Activated CD8-positive, alpha-beta T cell treated with anti-CD3 and anti-CD28 coated beads for 36 hours (primary cell): ENCODE results near the gene APBA1. TPM values are rescaled to one million over a fixed set of nuclear protein-coding genes. Genes with fewer than 3 reads are reported as not detected.

Source experiments
- ATAC-seq: fragments of 200-7000 bp; cut with Tn5 transposase; one replicate; pipeline ENCODE4 v1.10.0; 2021; ENCODE audit warnings: mild to moderate bottlenecking, moderate library complexity
- CTCF ChIA-PET: fragments of 350-600 bp; sonication (Branson Sonifier 250); formaldehyde crosslinking; loops from one replicate; lab custom pipeline; 2021; ENCODE audit warnings: antibody characterized with exemption; lab: Charles Lee
- POLR2A ChIA-PET: fragments of 350-600 bp; sonication (Branson Sonifier 250); formaldehyde crosslinking; loops from one replicate; lab custom pipeline; 2021; ENCODE audit warnings: antibody characterized with exemption; lab: Charles Lee
- DNase-seq: peaks from one replicate; pipeline ENCODE4 v3.0.0-alpha.2; 2020
- H3K27ac Mint-ChIP-seq: one replicate; pipeline ENCODE4 v1.8.0; 2021; ENCODE audit warnings: mild to moderate bottlenecking, mixed read lengths
- H3K27me3 Mint-ChIP-seq: one replicate; pipeline ENCODE4 v1.8.0; 2021; ENCODE audit warnings: mixed read lengths
- H3K36me3 Mint-ChIP-seq: one replicate; pipeline ENCODE4 v1.8.0; 2021; ENCODE audit warnings: low read depth, mixed read lengths
- H3K4me1 Mint-ChIP-seq: one replicate; pipeline ENCODE4 v1.8.0; 2021; ENCODE audit warnings: low read depth, mixed read lengths
- H3K4me3 Mint-ChIP-seq: one replicate; pipeline ENCODE4 v1.8.0; 2021; ENCODE audit warnings: mild to moderate bottlenecking, moderate library complexity, mixed read lengths
- H3K9me3 Mint-ChIP-seq: one replicate; pipeline ENCODE4 v1.8.0; 2021; ENCODE audit warnings: mixed read lengths
- intact Hi-C: fragments of 100-400 bp; cut with micrococcal nuclease; formaldehyde crosslinking; loops from one replicate; pipeline ENCODE4 v1.10.0; 2022
- total RNA-seq, 2 experiments: library from RNA; stranded (reverse); gene quantifications; one replicate each; pipeline ENCODE4 v1.2.3, GENCODE V29; 2021
- TF ChIP-seq, protein P1 (sequence below): fragments of 200-600 bp; IDR thresholded peaks from one replicate; pipeline ENCODE4 v1.8.0; 2022; ENCODE audit warnings: antibody characterized with exemption, mild to moderate bottlenecking

Gene APBA1
- total RNA-seq, 2 experiments from 2014 or later = 0.07 TPM; not detected in 1

DNA sequence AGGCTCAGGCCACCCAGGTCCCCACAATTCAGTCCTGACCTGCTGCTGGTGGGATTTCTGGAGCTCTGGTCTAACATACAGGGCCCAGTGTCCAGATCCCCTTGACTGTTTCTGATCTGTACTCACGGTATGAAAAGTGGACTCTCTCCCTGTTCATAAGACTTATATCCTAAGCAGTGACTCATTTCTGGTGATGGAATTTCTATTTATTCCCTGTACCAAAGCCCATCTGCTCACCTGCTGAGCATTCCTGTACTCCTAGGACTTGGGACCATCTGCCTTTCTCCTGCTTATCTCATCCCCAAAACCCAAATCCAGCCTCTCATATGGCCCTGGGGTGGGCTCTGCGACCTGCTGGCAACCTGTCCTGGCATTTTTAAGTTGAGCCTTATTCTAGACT is 86.6 kb downstream of the APBA1 start:
- no peaks in the 10 kb centered on the region for H3K9me3 Mint-ChIP-seq
- intact Hi-C loops = no loop called here
- no peak overlapping the region for H3K4me3 Mint-ChIP-seq
- ATAC-seq (no peak), DNase-seq (no peak)
- H3K27ac Mint-ChIP-seq = no peak overlapping the region
- H3K36me3 Mint-ChIP-seq = no peaks in the 10 kb centered on the region
- TF ChIP-seq, protein P1, sequence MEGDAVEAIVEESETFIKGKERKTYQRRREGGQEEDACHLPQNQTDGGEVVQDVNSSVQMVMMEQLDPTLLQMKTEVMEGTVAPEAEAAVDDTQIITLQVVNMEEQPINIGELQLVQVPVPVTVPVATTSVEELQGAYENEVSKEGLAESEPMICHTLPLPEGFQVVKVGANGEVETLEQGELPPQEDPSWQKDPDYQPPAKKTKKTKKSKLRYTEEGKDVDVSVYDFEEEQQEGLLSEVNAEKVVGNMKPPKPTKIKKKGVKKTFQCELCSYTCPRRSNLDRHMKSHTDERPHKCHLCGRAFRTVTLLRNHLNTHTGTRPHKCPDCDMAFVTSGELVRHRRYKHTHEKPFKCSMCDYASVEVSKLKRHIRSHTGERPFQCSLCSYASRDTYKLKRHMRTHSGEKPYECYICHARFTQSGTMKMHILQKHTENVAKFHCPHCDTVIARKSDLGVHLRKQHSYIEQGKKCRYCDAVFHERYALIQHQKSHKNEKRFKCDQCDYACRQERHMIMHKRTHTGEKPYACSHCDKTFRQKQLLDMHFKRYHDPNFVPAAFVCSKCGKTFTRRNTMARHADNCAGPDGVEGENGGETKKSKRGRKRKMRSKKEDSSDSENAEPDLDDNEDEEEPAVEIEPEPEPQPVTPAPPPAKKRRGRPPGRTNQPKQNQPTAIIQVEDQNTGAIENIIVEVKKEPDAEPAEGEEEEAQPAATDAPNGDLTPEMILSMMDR = no peak
- POLR2A ChIA-PET = no interaction called here
- H3K4me1 Mint-ChIP-seq = no peaks in the 10 kb centered on the region
- CTCF ChIA-PET = no interaction called here
- H3K27me3 Mint-ChIP-seq = peaks cover 4% of the 10 kb centered on the region

DNA sequence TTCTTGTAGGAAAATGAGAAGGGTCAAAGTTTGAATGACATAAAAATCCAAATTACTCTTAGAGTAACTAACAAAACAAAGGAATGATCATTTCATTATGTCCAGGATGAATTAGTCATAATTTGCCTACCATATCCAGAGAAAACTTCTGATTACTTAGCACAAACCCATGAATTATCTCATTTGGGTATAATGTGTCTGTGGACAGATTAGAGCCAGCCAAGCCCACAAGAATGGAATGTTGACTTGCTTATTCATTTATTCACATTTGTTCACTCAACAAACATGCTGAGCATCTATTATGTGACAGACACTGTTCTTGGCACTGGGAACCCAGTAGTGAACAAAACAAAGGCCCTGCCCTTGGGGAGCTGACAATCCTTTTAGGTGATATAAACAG is 87.4 kb downstream of the APBA1 start:
- Mint-ChIP-seq H3K9me3 (no peaks in the 10 kb centered on the region), H3K36me3 (no peaks in the 10 kb centered on the region), H3K4me3 (no peak overlapping the region), H3K27me3 (peaks cover 4% of the 10 kb centered on the region), H3K27ac (no peak overlapping the region), H3K4me1 (no peaks in the 10 kb centered on the region)
- DNase-seq (no peak), ATAC-seq (no peak)
- TF ChIP-seq, protein P1 = no peak
- intact Hi-C loops = no loop called here
- ChIA-PET CTCF (no interaction called here), POLR2A (no interaction called here)

DNA sequence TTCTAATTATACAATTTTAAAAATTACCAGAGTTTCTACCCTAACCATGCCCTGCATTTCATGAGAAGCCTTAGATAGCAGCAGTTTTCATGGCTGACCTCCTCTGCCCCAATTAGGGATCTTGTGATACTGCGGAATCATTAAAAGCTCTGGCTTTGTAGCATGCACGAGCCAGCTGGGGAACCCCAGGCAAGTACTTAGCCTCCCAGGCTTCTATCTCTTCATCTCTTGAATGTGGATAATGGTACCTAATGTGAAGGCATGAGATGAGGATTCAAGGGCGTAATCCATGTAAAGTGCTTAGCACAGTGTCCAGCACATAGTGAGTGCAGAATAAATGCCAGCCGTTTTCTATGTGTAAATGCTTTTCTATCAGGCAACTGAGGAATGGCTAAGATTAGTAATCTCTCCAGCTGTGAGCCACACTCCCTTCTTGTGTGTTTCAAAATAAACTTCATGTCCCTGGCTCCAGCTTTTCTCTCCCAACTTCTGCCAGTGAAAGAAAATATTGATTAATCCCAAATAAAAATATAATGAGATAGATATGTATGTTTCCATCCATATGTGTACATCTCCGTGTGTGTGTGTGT is 88.4 kb downstream of the APBA1 start:
- peaks cover 6% of the 10 kb centered on the region for H3K27me3 Mint-ChIP-seq
- ChIA-PET CTCF (no interaction called here), POLR2A (no interaction called here)
- no peaks in the 10 kb centered on the region for H3K9me3 Mint-ChIP-seq
- no peak overlapping the region for H3K27ac Mint-ChIP-seq
- no peaks in the 10 kb centered on the region for H3K36me3 Mint-ChIP-seq
- no peak for DNase-seq
- TF ChIP-seq, protein P1 = no peak
- ATAC-seq = no peak
- H3K4me1 Mint-ChIP-seq = no peaks in the 10 kb centered on the region
- no peak overlapping the region for H3K4me3 Mint-ChIP-seq
- intact Hi-C loops = no loop called here

DNA sequence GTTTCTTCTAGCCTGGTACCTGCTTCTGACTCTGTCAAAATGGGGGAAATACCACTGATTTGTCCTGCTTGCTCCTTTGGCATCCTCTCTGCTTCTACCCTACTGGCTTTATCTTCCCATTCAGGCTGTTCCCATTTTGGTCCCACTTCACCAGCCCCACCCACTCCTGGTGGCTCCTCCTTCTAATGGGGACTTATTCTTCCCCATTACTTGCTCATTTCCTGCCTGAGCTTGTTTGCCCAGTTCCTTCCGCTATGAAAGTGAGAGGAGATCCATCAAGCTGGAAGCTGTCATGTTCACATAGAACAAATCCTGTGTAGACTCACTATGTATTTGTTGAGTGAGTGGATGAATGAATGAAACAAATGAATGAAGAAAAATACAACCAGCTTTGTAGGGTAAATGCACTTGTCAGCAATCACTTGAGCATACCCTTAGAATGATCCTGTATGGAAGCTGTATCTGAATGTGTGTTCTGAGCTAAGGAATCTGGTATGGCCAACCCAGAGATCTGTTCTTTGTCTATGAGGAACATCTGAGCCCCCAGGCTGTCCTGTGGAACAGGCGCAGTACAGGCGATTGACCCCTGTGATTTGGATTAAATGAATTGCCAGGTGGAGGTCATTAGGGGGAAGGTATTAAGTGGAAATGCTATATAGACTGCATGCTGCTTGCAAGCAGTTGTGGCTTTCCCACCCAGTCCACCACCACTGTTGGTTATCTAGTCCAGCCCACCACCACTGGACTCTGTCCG is 89.5 kb downstream of the APBA1 start:
- ChIA-PET CTCF (interaction anchor here (1.2 kb wide), 1 partner anchor 359 kb away, joined by 3 read pairs; no protein-coding TSS in a partner anchor), POLR2A (no interaction called here)
- Mint-ChIP-seq H3K27me3 (peaks cover 6% of the 10 kb centered on the region), H3K27ac (no peak overlapping the region), H3K4me3 (no peak overlapping the region), H3K36me3 (no peaks in the 10 kb centered on the region), H3K4me1 (no peaks in the 10 kb centered on the region), H3K9me3 (no peaks in the 10 kb centered on the region)
- TF ChIP-seq, protein P1 = no peak
- no peak for DNase-seq
- intact Hi-C loops = no loop called here
- no peak for ATAC-seq

DNA sequence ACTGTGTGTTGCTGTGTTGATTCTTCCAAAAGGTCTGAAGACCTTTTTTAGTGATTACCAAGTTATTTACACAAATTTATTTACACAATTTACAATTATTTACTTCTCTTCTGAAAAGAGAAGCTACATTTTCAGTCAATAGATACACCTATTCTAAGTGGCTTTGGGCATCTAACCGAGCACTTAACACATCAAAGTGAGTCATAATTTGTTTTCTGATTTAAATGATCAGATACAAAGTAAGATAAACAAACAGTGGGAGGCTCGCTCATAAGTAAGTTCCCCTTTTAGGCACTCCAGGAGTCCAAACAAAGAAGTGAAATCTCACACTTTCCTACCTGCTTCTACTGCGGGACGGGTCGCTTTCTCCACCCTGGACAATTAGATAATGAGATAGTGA is 90.2 kb downstream of the APBA1 start:
- Mint-ChIP-seq H3K27me3 (peaks cover 4% of the 10 kb centered on the region), H3K36me3 (no peaks in the 10 kb centered on the region), H3K9me3 (no peaks in the 10 kb centered on the region), H3K27ac (no peak overlapping the region), H3K4me3 (no peak overlapping the region), H3K4me1 (no peaks in the 10 kb centered on the region)
- DNase-seq (no peak), ATAC-seq (no peak)
- intact Hi-C loops = no loop called here
- TF ChIP-seq, protein P1 = no peak
- CTCF ChIA-PET = interaction anchor here (1.2 kb wide), 1 partner anchor 359 kb away, joined by 3 read pairs; no protein-coding TSS in a partner anchor
- POLR2A ChIA-PET = no interaction called here
